CD4-positive, alpha-beta T cell (primary cell): ENCODE data around the gene TANK. TPM values are rescaled to one million over a fixed set of nuclear protein-coding genes. Genes with fewer than 3 reads are reported as not detected.
"Not testable (repeated sequence)": the region's sequence is repeated elsewhere in the genome, so short reads cannot be mapped to it uniquely, and the experiment has no call there.

Source experiments
- ATAC-seq: fragments of 200-7000 bp; cut with Tn5 transposase; one replicate; pipeline ENCODE4 v1.10.0; 2022; ENCODE audit warnings: mild to moderate bottlenecking; ENCODE audit not compliant: poor library complexity
- CTCF ChIA-PET: fragments of 350-600 bp; sonication (Branson Sonifier 250); formaldehyde crosslinking; loops from one replicate; lab custom pipeline; 2021; ENCODE audit warnings: antibody characterized with exemption, inconsistent platforms; lab: Charles Lee
- POLR2A ChIA-PET: fragments of 350-600 bp; sonication (Branson Sonifier 250); formaldehyde crosslinking; loops from one replicate; lab custom pipeline; 2021; ENCODE audit warnings: antibody characterized with exemption, inconsistent platforms; lab: Charles Lee
- DNase-seq, 14 experiments: peaks; one replicate each; pipeline ENCODE4 v3.0.0-alpha.2; 2013 to 2020; ENCODE audit warnings: mixed read lengths in 2 of 14
- H3K27ac ChIP-seq, 2 donors: one replicate each; pipeline versions ENCODE4 v1.5.1 to v1.7.0; 2013; ENCODE audit warnings: low read length in 2 of 2, low read depth in 1 of 2, mild to moderate bottlenecking in 1 of 2
- H3K27me3 ChIP-seq, 2 experiments: 1 replicate in 1 of 2; 2 replicates in 1 of 2; pipeline versions ENCODE4 v1.6.1 to v1.7.0; 2013; ENCODE audit warnings: low read length in 2 of 2, control low read depth in 1 of 2, mild to moderate bottlenecking in 1 of 2, moderate library complexity in 1 of 2; ENCODE audit not compliant: insufficient read depth in 2 of 2, control insufficient read depth in 1 of 2
- H3K36me3 ChIP-seq: one replicate; pipeline ENCODE4 v1.6.1; 2013; ENCODE audit warnings: low read length, control low read depth; ENCODE audit not compliant: insufficient read depth
- H3K4me1 ChIP-seq: one replicate; pipeline ENCODE4 v1.6.1; 2013; ENCODE audit warnings: low read length, control low read depth; ENCODE audit not compliant: insufficient read depth
- H3K4me3 ChIP-seq: one replicate; pipeline ENCODE4 v1.5.1; 2013; ENCODE audit warnings: mild to moderate bottlenecking, low read length, moderate library complexity
- H3K9me3 ChIP-seq, 2 experiments: 1 replicate in 1 of 2; 2 replicates in 1 of 2; pipeline versions ENCODE4 v1.6.1 to v1.7.0; 2013; ENCODE audit warnings: low read length in 2 of 2, mild to moderate bottlenecking in 2 of 2, control low read depth in 1 of 2, moderate library complexity in 1 of 2; ENCODE audit not compliant: control insufficient read depth in 1 of 2, insufficient read depth in 1 of 2
- H3K27ac Mint-ChIP-seq: one replicate; pipeline ENCODE4 v1.8.0; 2020; ENCODE audit warnings: mixed read lengths
- H3K27me3 Mint-ChIP-seq: one replicate; pipeline ENCODE4 v1.8.0; 2021; ENCODE audit warnings: mixed read lengths
- H3K36me3 Mint-ChIP-seq: one replicate; pipeline ENCODE4 v1.8.0; 2021; ENCODE audit warnings: low read depth, mixed read lengths
- H3K4me1 Mint-ChIP-seq: one replicate; pipeline ENCODE4 v1.8.0; 2021; ENCODE audit warnings: low read depth, mixed read lengths
- H3K4me3 Mint-ChIP-seq: one replicate; pipeline ENCODE4 v1.8.0; 2020; ENCODE audit warnings: mild to moderate bottlenecking, mixed read lengths
- H3K9me3 Mint-ChIP-seq: one replicate; pipeline ENCODE4 v1.8.0; 2020; ENCODE audit warnings: mixed read lengths
- CTCF ChIP-seq: fragments of 200-600 bp; IDR thresholded peaks from one replicate; pipeline ENCODE4 v1.8.0; 2022; ENCODE audit warnings: antibody characterized with exemption, mild to moderate bottlenecking
- intact Hi-C, 2 experiments: fragments of 100-400 bp; cut with DNase I in 1 of 2; cut with micrococcal nuclease in 1 of 2; formaldehyde crosslinking; loops; one replicate each; pipeline versions ENCODE4 v1.15.1 to v1.9.0; 2023 to 2025; cut with DNase I, micrococcal nuclease
- total RNA-seq, 174 experiments: library from RNA in 2 of 174; stranded (reverse) in 2 of 174; gene quantifications; one replicate each; pipeline ENCODE4 v1.2.3 and lab custom pipeline; 2021 to 2026

Gene TANK
- total RNA-seq, 2 experiments from 2014 or later = 66.3 to 71.7 TPM

- peaks cover 69% of the 10 kb centered on the region for H3K4me1 Mint-ChIP-seq
- H3K4me1 ChIP-seq = no peaks in the 10 kb centered on the region
- no peak overlapping the region for H3K27ac ChIP-seq
- no peaks in the 10 kb centered on the region for H3K27me3 Mint-ChIP-seq
- no peak overlapping the region for H3K4me3 ChIP-seq
- H3K36me3 ChIP-seq = peaks cover 41% of the 10 kb centered on the region
- no peak overlapping the region for H3K27ac Mint-ChIP-seq
- CTCF ChIA-PET = no interaction called here
- no peaks in the 10 kb centered on the region for H3K9me3 ChIP-seq
- no peak for ATAC-seq
- DNase-seq = no peak
- H3K27me3 ChIP-seq = no peaks in the 10 kb centered on the region
- intact Hi-C loops = no loop called here
- H3K4me3 Mint-ChIP-seq = no peak overlapping the region
- peaks cover 94% of the 10 kb centered on the region for H3K36me3 Mint-ChIP-seq
- no peaks in the 10 kb centered on the region for H3K9me3 Mint-ChIP-seq
- no peak for TF ChIP-seq CTCF
- POLR2A ChIA-PET = interaction anchor here (0.7 kb wide), 1 partner anchor 55 kb away, joined by 3 read pairs; no protein-coding TSS in a partner anchor
Measured at GRCh38 chr2:161190050-161190449, 29.8 kb downstream of the TANK start.

- H3K4me3 Mint-ChIP-seq, DNase-seq, H3K9me3 Mint-ChIP-seq, CTCF ChIA-PET, H3K27me3 ChIP-seq, intact Hi-C loops, H3K27me3 Mint-ChIP-seq, H3K4me3 ChIP-seq, H3K9me3 ChIP-seq, ATAC-seq, H3K27ac ChIP-seq, POLR2A ChIA-PET: not testable (repeated sequence)
- Histone ChIP-seq H3K36me3 (peaks cover 39% of the 10 kb centered on the region), H3K4me1 (peaks cover 10% of the 10 kb centered on the region)
- H3K36me3 Mint-ChIP-seq = peaks cover 94% of the 10 kb centered on the region
- peaks cover 81% of the 10 kb centered on the region for H3K4me1 Mint-ChIP-seq
- peak overlapping the region; percentile 26 for H3K27ac Mint-ChIP-seq
Measured at GRCh38 chr2:161195602-161196001, 35.4 kb downstream of the TANK start.

GRCh38 chr2:161199912-161200701, 39.9 kb downstream of the TANK start:
- intact Hi-C loops = no loop called here
- no peak for TF ChIP-seq CTCF
- POLR2A ChIA-PET = interaction anchor here (0.6 kb wide), 1 partner anchor 12 kb away, joined by 3 read pairs; no protein-coding TSS in a partner anchor
- Histone ChIP-seq H3K27ac (no peak overlapping the region), H3K9me3 (no peaks in the 10 kb centered on the region), H3K4me1 (peaks cover 10% of the 10 kb centered on the region), H3K27me3 (no peaks in the 10 kb centered on the region), H3K4me3 (no peak overlapping the region), H3K36me3 (peaks cover 43% of the 10 kb centered on the region)
- H3K9me3 Mint-ChIP-seq = no peaks in the 10 kb centered on the region
- peaks cover 62% of the 10 kb centered on the region for H3K4me1 Mint-ChIP-seq
- H3K36me3 Mint-ChIP-seq = peaks cover 76% of the 10 kb centered on the region
- no peaks in the 10 kb centered on the region for H3K27me3 Mint-ChIP-seq
- peak overlapping the region; percentile 9 for H3K4me3 Mint-ChIP-seq
- DNase-seq (peak in 3 of 14 experiments; percentile 5 to 34 (median 25)), ATAC-seq (peak; percentile 32)
- CTCF ChIA-PET = no interaction called here
- H3K27ac Mint-ChIP-seq = peak overlapping the region; percentile 45
